Adrenal gland (tissue), 5 donors: ENCODE data around the gene CMYA5.

Source experiments
- CTCF ChIP-seq, 6 experiments: fragments of 450-650 bp in 4 of 6; fragments of 200-600 bp in 2 of 6; sonication (generic) in 1 of 6; IDR thresholded peaks; 1 replicate in 5 of 6; 2 replicates in 1 of 6; pipeline versions ENCODE4 v1.5.1 to v1.8.0; 2016 to 2021; ENCODE audit warnings: antibody characterized with exemption in 6 of 6, mild to moderate bottlenecking in 2 of 6, moderate library complexity in 1 of 6
- POLR2A ChIP-seq, 2 donors: fragments of 450-650 bp; IDR thresholded peaks; one replicate each; pipeline ENCODE4 v1.6.1; 2017; ENCODE audit warnings: antibody characterized with exemption in 2 of 2, mild to moderate bottlenecking in 2 of 2, moderate library complexity in 1 of 2
- donor health status: DM: no; HTN: no; CAD: no.

- TF ChIP-seq CTCF (IDR thresholded peaks at IDR 0.05) (no peak), POLR2A (IDR thresholded peaks at IDR 0.05) (no peak)
Observed at GRCh38 chr5:79849061-79849460, 159.4 kb downstream of the CMYA5 start.
